Body of pancreas (tissue), 4 donors: ENCODE results near the gene MAP2K7. TPM values are rescaled to one million over a fixed set of nuclear protein-coding genes. Genes with fewer than 3 reads are reported as not detected.

ENCODE experiments used
- ATAC-seq: fragments of 150-250 bp; one replicate; pipeline ENCODE4 v1.9.1; 2016
- DNase-seq, 4 donors: peaks; one replicate each; pipeline ENCODE4 v3.0.0-alpha.2; 2019
- H3K27ac ChIP-seq, 4 donors: fragments of 200-600 bp; sonication (generic); 1 replicate in 3 of 4; 2 replicates in 1 of 4; pipeline versions ENCODE4 v1.5.1 to v1.6.1; 2016 to 2019; ENCODE audit warnings: mild to moderate bottlenecking in 1 of 4, mixed read lengths in 1 of 4, moderate library complexity in 1 of 4
- H3K27me3 ChIP-seq, 2 donors: fragments of 200-600 bp; sonication (generic); one replicate each; pipeline ENCODE4 v1.6.0; 2016; ENCODE audit warnings: mild to moderate bottlenecking in 1 of 2
- H3K36me3 ChIP-seq, 2 donors: fragments of 200-600 bp; sonication (generic); replicated peaks in 1 of 2; 2 replicates each; pipeline ENCODE4 v1.5.1; 2016; ENCODE audit warnings: low read depth in 2 of 2; ENCODE audit not compliant: insufficient read depth in 1 of 2
- H3K4me1 ChIP-seq: fragments of 200-600 bp; sonication (generic); one replicate; pipeline ENCODE4 v1.6.0; 2016
- H3K4me3 ChIP-seq, 2 donors: fragments of 200-600 bp; sonication (generic); 1 replicate in 1 of 2; 2 replicates in 1 of 2; pipeline ENCODE4 v1.5.1; 2016 to 2019
- H3K9me3 ChIP-seq, 3 donors: fragments of 200-600 bp; sonication (generic); 1 replicate in 2 of 3; 2 replicates in 1 of 3; pipeline ENCODE4 v1.5.1; 2016
- POLR2A ChIP-seq, 3 donors: fragments of 450-650 bp; IDR thresholded peaks; one replicate each; pipeline ENCODE4 v1.6.1; 2016; ENCODE audit warnings: antibody characterized with exemption in 3 of 3, mild to moderate bottlenecking in 2 of 3
- WGBS, 2 donors: methylation state at CpG; one replicate each; pipeline ENCODE4 v1.1.5; 2017; 5-methylcytosine and 5-hydroxymethylcytosine counted together
- intact Hi-C: fragments of 100-400 bp; cut with DNase I; formaldehyde crosslinking; loops from one replicate; pipeline ENCODE4 v1.15.1; 2023
- total RNA-seq, 2 donors: library from RNA; depleted of rRNA; stranded (reverse); fragments of >200 nt; gene quantifications; one replicate each; pipeline ENCODE4 v1.1.0, GENCODE V29; 2016
- TF ChIP-seq, protein P1 (sequence below), 7 experiments: fragments of 450-650 bp in 4 of 7; fragments of 200-600 bp in 3 of 7; sonication (generic) in 3 of 7; IDR thresholded peaks; one replicate each; pipeline ENCODE4 v1.5.1; 2016 to 2019; ENCODE audit warnings: antibody characterized with exemption in 7 of 7

The MAP2K7 gene
- total RNA-seq, 2 donors from 2014 or later: 8.0 to 34.9 TPM

DNA sequence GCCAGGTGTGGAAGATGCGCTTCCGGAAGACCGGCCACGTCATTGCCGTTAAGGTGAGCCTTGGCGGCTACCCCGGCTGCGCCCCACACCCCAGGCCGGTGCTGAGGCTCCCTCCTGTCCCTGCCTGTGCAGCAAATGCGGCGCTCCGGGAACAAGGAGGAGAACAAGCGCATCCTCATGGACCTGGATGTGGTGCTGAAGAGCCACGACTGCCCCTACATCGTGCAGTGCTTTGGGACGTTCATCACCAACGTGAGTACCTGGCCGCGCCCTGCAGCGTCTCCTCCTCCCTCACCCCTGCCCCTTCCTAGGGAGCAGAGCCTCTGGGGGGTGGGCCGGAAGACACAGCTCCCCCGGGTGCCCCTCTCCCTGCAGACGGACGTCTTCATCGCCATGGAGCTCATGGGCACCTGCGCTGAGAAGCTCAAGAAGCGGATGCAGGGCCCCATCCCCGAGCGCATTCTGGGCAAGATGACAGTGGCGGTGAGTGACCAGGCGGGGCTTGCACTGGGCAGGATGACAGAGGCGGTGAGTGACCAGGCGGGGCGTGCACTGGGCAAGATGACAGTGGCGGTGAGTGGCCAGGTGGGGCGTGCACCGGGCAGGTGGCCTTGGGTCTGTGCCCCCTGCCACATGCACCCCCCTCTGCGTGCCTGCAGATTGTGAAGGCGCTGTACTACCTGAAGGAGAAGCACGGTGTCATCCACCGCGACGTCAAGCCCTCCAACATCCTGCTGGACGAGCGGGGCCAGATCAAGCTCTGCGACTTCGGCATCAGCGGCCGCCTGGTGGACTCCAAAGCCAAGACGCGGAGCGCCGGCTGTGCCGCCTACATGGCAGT, 6.9 kb downstream of the MAP2K7 start:
- Histone ChIP-seq H3K27ac (no peak overlapping the region), H3K27me3 (peaks cover 0 to 3% of the 10 kb centered on the region in 2 donors), H3K36me3 (peaks cover 25 to 27% of the 10 kb centered on the region in 2 donors), H3K4me3 (no peak overlapping the region), H3K9me3 (no peaks in the 10 kb centered on the region), H3K4me1 (peaks cover 30% of the 10 kb centered on the region)
- TF ChIP-seq, protein P1, sequence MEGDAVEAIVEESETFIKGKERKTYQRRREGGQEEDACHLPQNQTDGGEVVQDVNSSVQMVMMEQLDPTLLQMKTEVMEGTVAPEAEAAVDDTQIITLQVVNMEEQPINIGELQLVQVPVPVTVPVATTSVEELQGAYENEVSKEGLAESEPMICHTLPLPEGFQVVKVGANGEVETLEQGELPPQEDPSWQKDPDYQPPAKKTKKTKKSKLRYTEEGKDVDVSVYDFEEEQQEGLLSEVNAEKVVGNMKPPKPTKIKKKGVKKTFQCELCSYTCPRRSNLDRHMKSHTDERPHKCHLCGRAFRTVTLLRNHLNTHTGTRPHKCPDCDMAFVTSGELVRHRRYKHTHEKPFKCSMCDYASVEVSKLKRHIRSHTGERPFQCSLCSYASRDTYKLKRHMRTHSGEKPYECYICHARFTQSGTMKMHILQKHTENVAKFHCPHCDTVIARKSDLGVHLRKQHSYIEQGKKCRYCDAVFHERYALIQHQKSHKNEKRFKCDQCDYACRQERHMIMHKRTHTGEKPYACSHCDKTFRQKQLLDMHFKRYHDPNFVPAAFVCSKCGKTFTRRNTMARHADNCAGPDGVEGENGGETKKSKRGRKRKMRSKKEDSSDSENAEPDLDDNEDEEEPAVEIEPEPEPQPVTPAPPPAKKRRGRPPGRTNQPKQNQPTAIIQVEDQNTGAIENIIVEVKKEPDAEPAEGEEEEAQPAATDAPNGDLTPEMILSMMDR (IDR thresholded peaks at IDR 0.05): no peak
- no peak for TF ChIP-seq POLR2A (IDR thresholded peaks at IDR 0.05)
- ATAC-seq (no peak), DNase-seq (peak in 1 of 4 donors; percentile 13)
- intact Hi-C loops: no loop called here
- WGBS, 2 donors: 92 to 93% methylated on average over 21 to 54 of the region's 54 CpGs

GRCh38 chr19:7911508-7912143, 7.9 kb downstream of the MAP2K7 start:
- ATAC-seq (no peak), DNase-seq (no peak)
- H3K27me3 ChIP-seq: peaks cover 0 to 13% of the 10 kb centered on the region in 2 donors
- no peak overlapping the region for H3K4me3 ChIP-seq
- no peaks in the 10 kb centered on the region for H3K9me3 ChIP-seq
- H3K36me3 ChIP-seq: peaks cover 25 to 27% of the 10 kb centered on the region in 2 donors
- H3K4me1 ChIP-seq: peaks cover 30% of the 10 kb centered on the region
- H3K27ac ChIP-seq: no peak overlapping the region
- intact Hi-C loops: no loop called here
- WGBS, 2 donors: 91 to 99% methylated on average over 8 to 18 of the region's 18 CpGs
- no peak for TF ChIP-seq POLR2A (IDR thresholded peaks at IDR 0.05)
- TF ChIP-seq, protein P1 (IDR thresholded peaks at IDR 0.05): no peak

- 87 to 96% methylated on average over 11 to 18 of the region's 31 CpGs for WGBS, 2 donors
- ATAC-seq (no peak), DNase-seq (peak in 1 of 4 donors; percentile 12)
- TF ChIP-seq POLR2A (IDR thresholded peaks at IDR 0.05): no peak
- TF ChIP-seq, protein P1 (IDR thresholded peaks at IDR 0.05): no peak
- intact Hi-C loops: no loop called here
- Histone ChIP-seq H3K9me3 (no peaks in the 10 kb centered on the region), H3K36me3 (peaks cover 25 to 27% of the 10 kb centered on the region in 2 donors), H3K27ac (no peak overlapping the region), H3K27me3 (peaks cover 0 to 18% of the 10 kb centered on the region in 2 donors), H3K4me1 (peaks cover 30% of the 10 kb centered on the region), H3K4me3 (no peak overlapping the region)
Observed at GRCh38 chr19:7912144-7912696, 8.5 kb downstream of the MAP2K7 start.

GRCh38 chr19:7912697-7913564, 9.3 kb downstream of the MAP2K7 start:
- Histone ChIP-seq H3K4me1 (peaks cover 31% of the 10 kb centered on the region), H3K4me3 (no peak overlapping the region), H3K27ac (no peak overlapping the region), H3K36me3 (peaks cover 25 to 27% of the 10 kb centered on the region in 2 donors), H3K9me3 (no peaks in the 10 kb centered on the region), H3K27me3 (peaks cover 0 to 18% of the 10 kb centered on the region in 2 donors)
- DNase-seq (no peak), ATAC-seq (no peak)
- intact Hi-C loops: no loop called here
- TF ChIP-seq, protein P1 (IDR thresholded peaks at IDR 0.05): no peak
- no peak for TF ChIP-seq POLR2A (IDR thresholded peaks at IDR 0.05)
- 92 to 93% methylated on average over 31 to 36 of the region's 39 CpGs for WGBS, 2 donors
